Gastrocnemius medialis (tissue), 4 donors: ENCODE measurements around the gene RASSF10. TPM values are rescaled to one million over a fixed set of nuclear protein-coding genes. Genes with fewer than 3 reads are reported as not detected.

Experiments used
- ATAC-seq, 2 donors: fragments of 150-250 bp; one replicate each; pipeline ENCODE4 v1.9.1; 2016
- DNase-seq, 2 donors: peaks; one replicate each; pipeline ENCODE4 v3.0.0-alpha.2; 2019
- H3K27ac ChIP-seq, 4 donors: fragments of 200-600 bp; sonication (generic); 1 replicate in 1 of 4; 2 replicates in 3 of 4; pipeline ENCODE4 v1.5.1; 2016 to 2018; ENCODE audit warnings: mild to moderate bottlenecking in 2 of 4, moderate library complexity in 1 of 4
- H3K27me3 ChIP-seq, 3 donors: fragments of 200-600 bp; sonication (generic) in 2 of 3; 1 replicate in 1 of 3; 2 replicates in 2 of 3; pipeline versions ENCODE4 v1.5.1 to v1.6.0; 2016 to 2019; ENCODE audit warnings: mild to moderate bottlenecking in 1 of 3, moderate library complexity in 1 of 3
- H3K36me3 ChIP-seq, 2 donors: fragments of 200-600 bp; sonication (generic) in 1 of 2; one replicate each; pipeline ENCODE4 v1.5.1; 2017 to 2018
- H3K4me1 ChIP-seq, 2 donors: fragments of 200-600 bp; sonication (generic) in 1 of 2; one replicate each; pipeline ENCODE4 v1.5.1; 2016 to 2017; ENCODE audit warnings: mild to moderate bottlenecking in 2 of 2
- H3K4me3 ChIP-seq, 4 donors: fragments of 200-600 bp; sonication (generic) in 3 of 4; 1 replicate in 1 of 4; 2 replicates in 3 of 4; pipeline ENCODE4 v1.5.1; 2016 to 2019; ENCODE audit warnings: mild to moderate bottlenecking in 2 of 4
- H3K9me3 ChIP-seq, 3 donors: fragments of 200-600 bp; sonication (generic) in 2 of 3; 1 replicate in 1 of 3; 2 replicates in 2 of 3; pipeline ENCODE4 v1.5.1; 2016 to 2019
- CTCF ChIP-seq, 5 experiments: fragments of 450-650 bp in 3 of 5; fragments of 200-600 bp in 2 of 5; sonication (generic) in 2 of 5; IDR thresholded peaks in 4 of 5; conservative IDR thresholded peaks in 1 of 5; 1 replicate in 4 of 5; 2 replicates in 1 of 5; pipeline ENCODE4 v1.5.1; 2016 to 2019; ENCODE audit warnings: antibody characterized with exemption in 5 of 5, mild to moderate bottlenecking in 3 of 5, moderate library complexity in 3 of 5
- POLR2A ChIP-seq, 2 donors: fragments of 450-650 bp; IDR thresholded peaks; one replicate each; pipeline ENCODE4 v1.6.1; 2017; ENCODE audit warnings: antibody characterized with exemption in 2 of 2, mild to moderate bottlenecking in 2 of 2, moderate library complexity in 2 of 2
- in situ Hi-C, 4 donors: fragments of 200-750 bp; cut with MboI; loops; one replicate each; pipeline versions ENCODE4 v1.15.0 to v1.8.0; 2017; ENCODE audit warnings: low sequenced_read_pairs in 4 of 4
- intact Hi-C: fragments of 100-400 bp; cut with DNase I; formaldehyde crosslinking; loops from one replicate; pipeline ENCODE4 v1.15.1; 2023; ENCODE audit warnings: low total_unique reads
- total RNA-seq, 4 donors: library from RNA; depleted of rRNA; stranded (reverse); fragments of >200 nt; gene quantifications; one replicate each; pipeline versions ENCODE4 v1.1.0 to v1.2.3, GENCODE V29; 2016

The RASSF10 gene
- total RNA-seq, 4 donors from 2014 or later = 0.11 to 0.62 (median 0.25) TPM; not detected in 1

GRCh38 chr11:13045734-13046133 lies 36.6 kb downstream of the RASSF10 start:
- DNase-seq = no peak
- H3K4me1 ChIP-seq = no peaks in the 10 kb centered on the region
- in situ Hi-C loops (no loop called here), intact Hi-C loops (no loop called here)
- no peak overlapping the region for H3K4me3 ChIP-seq
- no peak for ATAC-seq
- H3K9me3 ChIP-seq = no peaks in the 10 kb centered on the region
- TF ChIP-seq CTCF (IDR thresholded peaks at IDR 0.05 in 4 of 5, conservative IDR thresholded peaks at IDR 0.05 in 1 of 5) (no peak), POLR2A (IDR thresholded peaks at IDR 0.05) (no peak)
- H3K27ac ChIP-seq = no peak overlapping the region
- H3K27me3 ChIP-seq = no peaks in the 10 kb centered on the region
- no peaks in the 10 kb centered on the region for H3K36me3 ChIP-seq

- in situ Hi-C loops = no loop called here
- intact Hi-C loops = no loop called here
- Histone ChIP-seq H3K36me3 (no peaks in the 10 kb centered on the region), H3K9me3 (no peaks in the 10 kb centered on the region), H3K27ac (no peak overlapping the region), H3K27me3 (no peaks in the 10 kb centered on the region), H3K4me1 (no peaks in the 10 kb centered on the region), H3K4me3 (no peak overlapping the region)
- ATAC-seq (no peak), DNase-seq (no peak)
- TF ChIP-seq POLR2A (IDR thresholded peaks at IDR 0.05) (no peak), CTCF (IDR thresholded peaks at IDR 0.05 in 4 of 5, conservative IDR thresholded peaks at IDR 0.05 in 1 of 5) (no peak)
Measured at GRCh38 chr11:13046637-13047570, 37.8 kb downstream of the RASSF10 start.

- in situ Hi-C loops (no loop called here), intact Hi-C loops (no loop called here)
- no peaks in the 10 kb centered on the region for H3K4me1 ChIP-seq
- no peaks in the 10 kb centered on the region for H3K36me3 ChIP-seq
- no peak for TF ChIP-seq POLR2A (IDR thresholded peaks at IDR 0.05)
- TF ChIP-seq CTCF (IDR thresholded peaks at IDR 0.05 in 4 of 5, conservative IDR thresholded peaks at IDR 0.05 in 1 of 5) = no peak
- no peak for ATAC-seq
- H3K27ac ChIP-seq = no peak overlapping the region
- no peaks in the 10 kb centered on the region for H3K27me3 ChIP-seq
- DNase-seq = no peak
- H3K9me3 ChIP-seq = no peaks in the 10 kb centered on the region
- H3K4me3 ChIP-seq = no peak overlapping the region
Measured at GRCh38 chr11:13047884-13048283, 38.8 kb downstream of the RASSF10 start.

GRCh38 chr11:13051257-13051656 lies 42.1 kb downstream of the RASSF10 start:
- in situ Hi-C loops (no loop called here), intact Hi-C loops (no loop called here)
- Histone ChIP-seq H3K9me3 (no peaks in the 10 kb centered on the region), H3K4me1 (no peaks in the 10 kb centered on the region), H3K4me3 (no peak overlapping the region), H3K27me3 (no peaks in the 10 kb centered on the region), H3K36me3 (no peaks in the 10 kb centered on the region), H3K27ac (no peak overlapping the region)
- ATAC-seq (no peak), DNase-seq (no peak)
- TF ChIP-seq CTCF (IDR thresholded peaks at IDR 0.05 in 4 of 5, conservative IDR thresholded peaks at IDR 0.05 in 1 of 5) = no peak
- no peak for TF ChIP-seq POLR2A (IDR thresholded peaks at IDR 0.05)
